ENCODE results near the gene ARHGEF37.

DNA sequence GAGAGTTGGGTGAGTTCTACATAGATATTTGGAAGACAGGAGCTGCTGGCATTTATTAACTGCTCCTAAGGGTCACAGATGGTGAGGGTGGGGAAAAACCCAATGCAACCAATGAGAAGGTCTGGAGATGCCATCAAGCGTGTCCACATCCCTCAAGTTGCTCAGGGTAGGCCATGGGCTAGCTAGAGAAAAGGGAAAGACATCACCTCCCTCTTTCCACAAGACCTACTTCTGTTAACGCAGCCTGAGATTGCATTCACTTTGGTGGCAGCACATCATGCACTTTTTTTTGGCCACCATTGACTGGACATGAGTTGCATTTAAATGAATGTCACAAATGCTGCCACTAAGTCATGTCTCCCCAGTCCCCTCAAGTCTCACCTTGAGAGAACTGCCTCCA, 71.4 kb downstream of the ARHGEF37 start:
- TF ChIP-seq, protein P1, sequence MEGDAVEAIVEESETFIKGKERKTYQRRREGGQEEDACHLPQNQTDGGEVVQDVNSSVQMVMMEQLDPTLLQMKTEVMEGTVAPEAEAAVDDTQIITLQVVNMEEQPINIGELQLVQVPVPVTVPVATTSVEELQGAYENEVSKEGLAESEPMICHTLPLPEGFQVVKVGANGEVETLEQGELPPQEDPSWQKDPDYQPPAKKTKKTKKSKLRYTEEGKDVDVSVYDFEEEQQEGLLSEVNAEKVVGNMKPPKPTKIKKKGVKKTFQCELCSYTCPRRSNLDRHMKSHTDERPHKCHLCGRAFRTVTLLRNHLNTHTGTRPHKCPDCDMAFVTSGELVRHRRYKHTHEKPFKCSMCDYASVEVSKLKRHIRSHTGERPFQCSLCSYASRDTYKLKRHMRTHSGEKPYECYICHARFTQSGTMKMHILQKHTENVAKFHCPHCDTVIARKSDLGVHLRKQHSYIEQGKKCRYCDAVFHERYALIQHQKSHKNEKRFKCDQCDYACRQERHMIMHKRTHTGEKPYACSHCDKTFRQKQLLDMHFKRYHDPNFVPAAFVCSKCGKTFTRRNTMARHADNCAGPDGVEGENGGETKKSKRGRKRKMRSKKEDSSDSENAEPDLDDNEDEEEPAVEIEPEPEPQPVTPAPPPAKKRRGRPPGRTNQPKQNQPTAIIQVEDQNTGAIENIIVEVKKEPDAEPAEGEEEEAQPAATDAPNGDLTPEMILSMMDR (conservative IDR thresholded peaks at IDR 0.05; ENCODE audit: low read length) = no peak
- no peak for TF ChIP-seq EZH2phosphoT487 (IDR thresholded peaks at IDR 0.05; ENCODE audit: borderline replicate concordance)

Data from Loucy (cell line).